ELR (cell line): ENCODE measurements around the gene NDUFB7.
A peak's percentile ranks its signal among the peaks of the same experiment; 100 is the strongest.

Experiments used
- DNase-seq: peaks from one replicate; pipeline ENCODE4 v3.0.0-alpha.2; 2015; ENCODE audit warnings: low read depth

NDUFB7 gene

DNA sequence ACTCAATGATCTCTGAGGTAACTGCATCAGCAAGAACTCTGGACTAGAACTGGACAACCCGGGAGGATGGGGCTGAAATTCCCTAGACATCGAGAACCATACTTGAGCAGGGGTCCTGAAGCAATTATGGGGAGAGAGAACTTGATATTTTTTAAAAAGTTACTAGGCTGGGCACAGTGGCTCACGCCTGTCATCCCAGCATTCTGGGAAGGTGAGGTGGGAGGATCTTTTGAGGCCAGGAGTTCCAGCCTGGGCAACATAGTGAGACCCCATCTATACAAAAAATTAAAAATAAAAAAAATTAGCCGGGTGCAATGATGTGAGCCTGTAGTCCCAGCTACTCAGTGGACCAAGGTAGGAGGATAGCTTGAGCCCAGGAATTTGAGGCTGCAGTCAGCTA lies 51.3 kb downstream of the NDUFB7 start:
- DNase-seq: no peak

DNA sequence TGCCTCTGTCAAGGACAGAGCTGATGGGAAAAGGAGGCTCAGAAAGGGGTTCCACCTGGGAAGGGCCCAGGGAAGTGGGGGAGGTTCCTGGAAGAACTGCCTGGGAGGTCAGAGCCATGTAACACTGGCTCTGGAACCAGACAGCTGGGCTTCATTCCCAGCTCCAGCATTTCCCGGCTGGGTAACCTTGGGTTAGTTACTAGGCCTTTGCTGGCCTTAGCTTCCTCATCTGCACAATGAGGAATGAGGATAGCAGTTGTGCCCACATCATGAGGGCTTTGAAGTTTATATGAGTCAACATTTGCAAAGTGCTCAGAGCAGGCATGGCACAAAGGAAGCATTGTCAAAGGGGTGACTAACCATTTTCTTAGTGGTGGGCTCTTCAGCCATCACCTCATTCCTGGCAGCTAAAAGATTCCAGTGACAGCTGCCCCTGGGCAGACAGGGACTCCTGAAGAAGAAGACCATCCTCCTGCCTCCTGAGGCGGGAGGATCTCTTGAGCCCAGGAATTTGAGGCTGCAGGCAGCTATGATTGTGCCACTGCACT lies 51.9 kb downstream of the NDUFB7 start:
- peak; percentile 97 for DNase-seq

DNA sequence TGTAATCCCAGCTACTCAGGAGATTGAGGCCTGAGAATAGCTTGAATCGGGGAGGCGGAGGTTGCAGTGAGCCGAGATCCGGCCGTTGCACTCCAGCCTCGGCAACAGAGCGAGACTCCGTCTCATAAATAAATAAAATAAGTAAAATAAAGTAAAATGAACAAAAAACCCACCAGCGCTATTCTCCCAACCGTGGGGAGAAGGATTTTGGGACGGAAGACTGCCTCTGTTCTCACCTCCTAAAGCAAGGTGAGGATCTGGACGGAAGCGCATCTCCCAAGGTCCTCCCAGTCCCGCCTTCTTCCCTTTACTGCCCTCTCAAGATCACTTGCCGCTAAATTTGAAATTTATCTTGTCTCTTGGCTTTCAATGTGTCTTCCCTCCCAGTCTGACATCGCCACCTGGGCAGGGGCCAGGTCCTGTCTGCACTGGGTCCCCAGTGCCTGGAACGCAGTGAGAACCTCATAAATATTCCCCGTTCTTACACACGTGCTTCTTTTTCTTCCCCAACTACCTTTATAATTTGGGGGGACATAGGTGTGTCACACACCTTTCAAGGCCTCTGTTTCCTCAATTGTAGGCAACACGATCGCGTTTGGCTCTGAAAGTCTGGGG lies 52.5 kb downstream of the NDUFB7 start:
- no peak for DNase-seq

DNA sequence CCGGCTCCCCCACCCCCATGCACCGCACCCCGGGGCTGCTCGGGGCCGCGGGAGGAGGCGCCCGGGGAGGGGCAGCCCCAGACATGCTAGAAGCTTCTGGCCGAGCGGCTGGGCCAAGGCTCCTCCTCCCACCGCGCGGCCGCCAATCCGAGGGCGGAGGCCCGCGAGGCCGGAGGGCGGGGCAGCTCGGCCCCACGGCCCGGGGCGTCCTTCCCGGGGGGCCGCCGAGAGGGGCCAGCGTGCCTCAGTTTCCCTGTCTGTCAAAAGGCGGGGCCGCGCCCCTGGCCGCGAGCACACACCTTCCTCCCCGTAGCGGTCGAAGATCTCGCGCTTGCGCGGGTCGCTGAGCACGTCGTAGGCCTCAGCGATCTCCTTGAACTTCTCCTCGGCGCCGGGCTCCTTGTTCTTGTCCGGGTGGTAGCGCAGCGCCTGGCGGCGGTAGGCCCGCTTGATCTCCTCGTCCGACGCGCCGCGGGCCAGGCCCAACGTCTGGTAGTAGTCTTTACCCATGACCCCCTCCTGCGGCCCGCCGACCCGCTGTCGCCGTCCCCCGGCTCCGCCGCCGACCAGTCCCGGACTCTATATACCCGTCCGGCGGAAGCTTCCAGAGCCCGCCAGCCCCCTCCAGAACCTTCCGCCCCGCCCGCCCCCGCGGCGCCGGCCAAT lies 53.9 kb downstream of the NDUFB7 start, which contains the start of gene DNAJB1:
Gene DNAJB1 (minus strand): TSS at position 558 of the 666 bp plus-strand sequence. CDS start 48 bp downstream, at position 510.
- peak; percentile 82 for DNase-seq

DNA sequence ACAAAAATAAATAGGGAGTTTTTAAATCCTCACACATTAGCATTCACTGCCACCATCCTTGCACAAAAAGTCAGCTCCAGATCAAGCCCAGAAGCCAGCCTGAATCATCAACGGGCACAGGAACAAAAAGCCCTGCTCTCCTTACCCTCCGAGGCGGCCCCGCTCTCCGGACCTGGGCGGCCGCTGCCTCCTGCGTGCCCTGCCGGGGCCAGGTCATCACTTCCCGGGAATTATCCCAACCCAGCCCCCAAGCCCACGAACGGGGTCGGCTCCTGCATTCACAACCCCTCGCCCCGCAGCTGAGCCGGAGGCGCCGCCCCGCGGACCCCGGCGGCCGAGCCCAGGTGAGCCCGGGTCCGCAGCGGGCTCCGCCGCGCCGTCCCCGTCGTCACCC lies 54.4 kb downstream of the NDUFB7 start:
- peak; percentile 49 for DNase-seq

DNA sequence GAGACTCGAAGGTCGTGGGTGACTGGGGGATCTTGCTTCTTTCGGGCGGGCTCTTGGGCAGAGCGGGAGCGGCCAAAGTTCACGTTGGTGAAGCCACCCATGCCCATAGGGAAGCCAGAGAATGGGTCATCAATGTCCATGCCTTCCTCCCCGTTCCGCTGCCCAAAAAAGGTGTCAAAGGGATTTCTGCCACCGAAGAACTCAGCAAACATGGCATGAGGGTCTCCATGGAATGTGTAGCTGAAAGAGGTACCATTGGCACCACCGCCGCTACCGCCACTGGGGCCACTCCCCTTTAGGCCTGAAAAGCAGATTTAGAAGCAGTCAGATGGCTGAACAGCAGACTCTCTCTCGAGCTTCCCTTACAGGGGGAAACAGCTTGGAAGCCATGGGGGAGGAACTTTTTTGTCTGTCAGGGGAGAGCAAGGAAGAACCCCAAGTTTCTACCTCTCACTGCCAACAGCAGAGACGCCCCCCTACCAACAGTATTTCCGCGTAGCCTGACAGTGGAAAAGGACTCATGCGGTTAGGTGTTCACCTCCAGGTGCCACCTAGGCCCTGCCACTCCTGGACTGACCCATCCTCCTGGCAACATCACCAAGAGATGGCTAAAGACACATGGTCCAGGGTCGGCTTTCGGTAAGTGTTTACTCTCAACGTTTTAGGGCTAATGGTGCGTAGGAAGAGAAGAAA lies 55.0 kb downstream of the NDUFB7 start:
- DNase-seq: no peak
